ENCODE results near the gene FRY.
"Not testable (repeated sequence)": the region's sequence is repeated elsewhere in the genome, so short reads cannot be mapped to it uniquely, and the experiment has no call there.

FRY gene

DNA sequence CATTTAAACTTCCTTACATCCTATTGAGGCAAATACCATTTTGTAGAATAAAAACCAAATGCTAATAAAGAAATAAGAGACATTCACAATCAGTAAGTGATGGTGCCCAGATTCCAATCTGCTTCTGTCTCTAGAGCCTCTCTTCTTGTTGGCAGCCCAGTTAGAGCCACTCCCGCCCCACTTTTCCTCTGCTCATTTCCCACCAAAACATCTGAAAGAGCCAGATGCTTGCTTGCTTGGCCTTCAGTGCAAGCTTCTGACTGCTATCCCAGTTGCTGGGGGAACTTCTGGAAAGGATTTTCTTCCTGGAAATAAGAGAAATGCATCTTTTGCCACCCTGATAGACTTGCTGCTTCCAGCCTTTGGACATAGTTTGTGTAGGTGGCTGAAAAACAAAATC lies 12.9 kb downstream of the FRY start:
- DNase-seq, result no peak

GRCh38 chr13:32045537-32045936 lies 14.0 kb downstream of the FRY start:
- DNase-seq, result no peak

DNA sequence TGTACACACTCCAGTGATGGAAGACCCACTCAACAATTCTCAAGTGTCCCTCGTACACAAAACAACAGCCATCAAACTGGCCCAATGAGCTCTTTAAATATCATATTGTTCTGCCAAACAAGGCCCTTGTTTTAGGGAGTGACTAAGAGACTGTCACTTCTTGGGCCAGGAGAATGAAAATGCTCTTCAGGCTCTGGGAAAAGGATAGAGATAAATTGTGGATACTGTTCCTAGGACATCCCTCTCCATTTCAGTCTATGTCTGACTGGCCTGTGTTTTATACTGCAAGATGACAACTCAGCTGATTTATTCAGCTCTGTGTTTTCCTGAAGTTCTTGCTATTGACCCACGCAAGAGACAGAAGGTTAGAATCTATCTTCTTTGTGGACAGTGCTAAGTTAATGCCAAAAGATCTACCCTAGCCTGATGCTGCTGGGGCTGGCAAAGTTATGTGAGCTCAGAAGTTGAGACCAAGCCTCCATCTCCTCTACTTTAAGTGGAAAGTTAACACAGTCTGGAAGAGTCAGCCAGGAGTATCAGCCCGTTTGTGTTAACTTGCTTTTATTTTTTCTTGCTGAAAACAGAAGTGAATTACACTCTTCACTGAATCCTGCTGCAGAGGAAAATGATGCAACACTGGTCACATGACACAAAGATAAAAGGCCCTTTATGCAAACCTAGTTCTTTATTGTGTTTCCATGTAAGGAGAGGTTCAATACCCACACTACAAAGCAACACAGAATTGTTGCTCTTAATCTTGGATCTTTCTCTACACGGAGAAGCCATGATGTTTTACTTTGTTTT lies 14.6 kb downstream of the FRY start:
- no peak for DNase-seq

DNA sequence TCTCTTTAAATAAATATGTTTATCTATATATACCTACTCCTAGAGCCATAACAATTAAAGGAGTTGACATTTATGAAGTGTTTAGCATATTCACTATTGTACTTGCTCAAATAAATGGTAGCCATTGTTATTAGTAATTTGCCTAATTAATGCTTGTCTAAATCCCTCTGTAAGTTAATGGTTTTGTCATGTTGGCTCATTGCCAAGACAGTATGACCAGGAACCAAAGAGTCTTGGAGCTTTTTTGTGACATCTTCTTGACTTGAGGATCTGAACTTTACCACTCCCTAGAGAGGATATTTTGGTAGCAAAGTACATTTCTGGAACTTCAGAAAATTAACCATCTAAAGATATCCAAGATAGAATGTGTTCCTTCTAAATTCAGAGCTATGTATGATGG lies 15.5 kb downstream of the FRY start:
- DNase-seq, result no peak

- no peak for DNase-seq
Observed at GRCh38 chr13:32047793-32048192, 16.2 kb downstream of the FRY start.

- no peak for DNase-seq
Observed at GRCh38 chr13:32048816-32049215, 17.2 kb downstream of the FRY start.

DNA sequence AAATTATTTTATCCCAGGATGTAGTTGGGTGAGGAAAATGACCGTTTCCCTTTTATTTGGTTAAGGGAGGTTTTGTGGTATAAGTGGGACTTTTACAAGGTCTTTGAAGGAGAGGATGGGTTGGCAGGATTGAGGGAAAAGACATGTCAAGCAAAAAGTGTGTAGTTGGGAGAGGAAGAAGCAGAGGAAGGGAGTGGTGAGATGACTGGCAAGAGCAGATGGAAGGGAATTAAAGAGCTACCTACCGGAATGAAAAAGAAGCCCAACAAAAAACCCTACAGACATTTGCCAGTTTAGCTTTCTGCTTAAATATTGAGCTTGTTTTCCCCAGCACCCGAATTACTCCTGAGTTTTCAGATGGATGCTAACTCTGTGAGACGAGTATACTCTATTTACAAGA lies 19.6 kb downstream of the FRY start:
- no peak for DNase-seq

- peak; percentile 74 for DNase-seq
Observed at GRCh38 chr13:32056316-32056715, 24.7 kb downstream of the FRY start.

DNA sequence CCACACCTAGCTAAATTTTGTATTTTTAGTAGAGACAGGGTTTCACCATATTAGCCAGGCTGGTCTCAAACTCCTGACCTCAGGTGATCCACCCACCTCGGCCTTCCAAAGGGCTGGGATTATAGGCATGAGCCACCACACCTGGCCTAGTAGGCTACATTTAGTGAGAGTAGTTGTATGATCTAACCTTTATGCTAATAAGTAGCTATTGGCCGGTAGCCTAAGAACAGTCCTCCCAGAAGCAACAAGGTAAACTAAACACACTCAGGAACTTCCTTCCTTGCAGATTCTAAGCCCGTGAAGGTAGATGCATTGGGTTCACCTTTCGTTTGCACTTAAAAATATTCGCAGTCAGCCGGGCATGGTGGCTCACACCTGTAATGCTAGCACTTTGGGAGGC lies 25.8 kb downstream of the FRY start:
- not testable (repeated sequence) for DNase-seq

- DNase-seq, result no peak
Observed at GRCh38 chr13:32059511-32059984, 28.0 kb downstream of the FRY start.

DNA sequence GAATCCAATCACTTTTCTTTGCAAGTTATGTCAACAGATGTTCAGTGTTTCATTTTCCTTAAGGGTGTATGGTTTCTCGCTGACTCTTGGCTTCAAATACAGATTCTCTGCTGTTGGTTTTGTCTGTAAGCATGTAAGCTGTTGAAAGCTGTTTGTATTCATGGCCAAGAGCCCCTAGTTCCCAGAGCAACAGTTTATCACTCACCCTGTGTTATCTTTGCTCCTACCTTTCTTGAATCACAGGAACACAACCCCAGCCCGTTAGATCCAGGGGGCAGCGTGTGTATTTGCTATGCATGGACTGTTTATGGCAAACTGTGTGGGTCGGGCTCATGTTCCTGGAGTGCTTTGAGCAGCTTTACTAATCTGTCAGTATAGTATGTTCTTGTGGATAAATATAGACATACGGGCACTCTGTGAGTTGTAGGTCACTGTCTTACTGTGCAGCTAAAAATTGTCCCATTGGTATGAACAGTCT lies 28.9 kb downstream of the FRY start:
- no peak for DNase-seq

DNA sequence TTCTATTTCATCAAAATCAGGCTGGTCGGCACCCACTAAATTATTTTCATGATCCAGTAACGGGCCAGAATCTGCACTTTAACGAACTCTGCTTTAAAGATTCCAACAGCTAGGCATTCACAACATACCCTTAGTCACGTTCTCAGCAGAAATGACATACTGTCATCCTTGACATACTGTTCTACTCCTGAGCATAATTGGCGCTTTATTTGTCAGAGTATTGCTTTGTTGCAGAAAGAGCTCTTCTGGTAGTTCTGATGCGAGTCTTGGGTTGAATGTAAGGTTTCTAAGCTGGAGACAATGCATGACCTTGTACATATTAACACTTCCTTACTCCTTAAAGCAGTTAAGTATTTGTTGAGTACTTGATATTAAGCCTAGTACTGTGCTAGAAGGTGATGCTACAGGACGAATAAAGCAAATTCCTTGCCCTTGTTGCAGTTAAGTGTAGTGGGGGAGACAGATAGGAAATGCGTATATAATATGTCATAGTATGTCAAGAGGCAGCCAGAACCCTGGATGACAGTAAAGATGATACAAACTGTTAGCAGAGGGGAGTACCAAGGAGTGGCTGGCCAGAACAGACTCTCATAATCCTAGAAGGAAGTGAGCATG lies 32.2 kb downstream of the FRY start:
- no peak for DNase-seq

- DNase-seq, result no peak
Observed at GRCh38 chr13:32067149-32067961, 35.8 kb downstream of the FRY start.

DNA sequence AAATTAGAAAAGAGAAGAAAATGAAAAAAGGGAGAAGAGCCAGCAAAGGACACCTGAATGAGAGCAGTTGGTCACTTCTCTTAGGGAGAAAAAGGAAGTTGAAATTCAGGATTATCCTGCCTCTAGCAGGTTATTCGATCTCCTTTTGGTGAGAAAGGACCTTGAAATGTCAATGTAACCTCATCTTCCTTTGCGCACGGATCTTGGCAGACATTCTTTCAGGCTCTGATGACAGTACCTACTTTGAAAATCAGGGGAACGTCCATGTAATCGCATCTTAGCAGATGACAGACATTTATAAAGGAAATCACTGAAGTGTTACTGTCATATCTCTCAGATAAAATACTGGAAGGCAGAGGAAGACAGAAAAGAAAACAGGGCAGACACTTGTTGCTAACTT lies 36.7 kb downstream of the FRY start:
- DNase-seq, result no peak

GRCh38 chr13:32073180-32073864 lies 41.7 kb downstream of the FRY start:
- DNase-seq, result no peak

GRCh38 chr13:32075170-32075851 lies 43.7 kb downstream of the FRY start:
- no peak for DNase-seq

GRCh38 chr13:32079587-32079986 lies 48.0 kb downstream of the FRY start:
- DNase-seq, result no peak

GRCh38 chr13:32080328-32080744 lies 48.8 kb downstream of the FRY start:
- DNase-seq, result no peak

DNA sequence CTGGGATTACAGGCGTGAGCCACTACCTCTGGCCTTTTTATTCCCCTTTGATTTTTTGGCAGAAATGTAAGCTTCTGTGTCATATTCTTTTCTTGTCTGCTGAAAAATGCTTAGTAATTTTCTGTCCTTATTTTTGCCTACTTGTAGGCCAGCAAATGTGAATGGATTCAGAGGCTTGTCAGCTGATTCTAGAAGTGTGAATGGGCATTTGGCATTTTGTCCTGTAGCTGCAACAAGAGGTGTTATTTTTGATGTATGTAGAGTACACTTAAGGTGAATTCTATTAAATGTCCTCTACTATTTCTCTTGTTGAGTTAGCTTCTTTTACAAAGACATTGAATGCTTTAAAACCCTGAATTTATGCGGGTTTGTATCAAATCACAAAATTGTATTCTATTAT lies 50.0 kb downstream of the FRY start:
- DNase-seq, result no peak

DNA sequence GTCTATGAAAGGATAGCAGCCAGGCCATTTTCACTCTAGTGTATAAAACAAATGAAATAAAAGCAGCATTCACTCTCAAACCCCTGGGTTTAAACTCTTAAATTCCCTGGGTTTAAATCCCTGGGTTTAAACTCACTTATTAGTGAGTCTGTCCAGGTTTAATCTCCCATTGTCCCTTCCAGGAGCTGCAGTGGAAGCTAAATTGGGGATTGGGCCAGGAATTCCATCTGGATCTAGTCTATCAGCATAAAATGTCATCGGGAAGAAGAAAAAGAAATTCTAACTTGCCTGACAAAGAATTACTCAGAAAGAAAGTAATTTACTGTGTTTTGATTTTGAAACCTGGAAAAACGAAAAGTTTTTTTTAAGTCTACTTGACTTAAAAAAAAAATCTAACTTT lies 54.8 kb downstream of the FRY start:
- no peak for DNase-seq

DNA sequence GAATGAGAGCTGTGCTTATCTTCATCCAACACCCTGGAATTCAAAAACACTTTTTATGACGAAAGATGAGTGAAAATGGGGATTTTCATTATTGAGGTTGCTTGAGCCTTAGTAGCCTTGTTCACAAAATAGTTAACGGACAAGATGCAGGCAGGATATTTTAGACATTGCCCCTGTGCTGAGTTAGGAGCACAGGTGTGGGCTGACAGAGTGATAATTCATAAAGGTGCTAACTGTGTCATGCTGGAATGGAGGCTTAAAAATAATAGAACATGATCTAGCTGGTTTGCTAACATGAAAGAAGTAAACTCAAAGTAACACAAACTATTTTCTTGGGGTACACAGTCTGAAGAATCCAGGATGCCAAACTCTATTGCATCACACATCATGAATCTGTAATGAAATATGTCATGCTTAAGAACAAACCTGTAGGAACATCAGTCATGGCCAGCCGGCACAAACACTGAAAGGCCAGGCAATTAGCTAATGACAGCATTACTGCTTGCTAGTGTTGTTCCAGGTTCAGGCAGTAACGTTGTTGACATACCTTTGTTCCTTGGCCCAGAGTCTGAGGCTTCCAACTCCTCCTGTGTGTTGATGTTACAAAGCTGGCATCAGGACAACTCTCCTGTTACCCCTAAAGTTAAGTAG lies 55.3 kb downstream of the FRY start:
- DNase-seq, result no peak
